Measurements from ENCODE around the gene CTBP1.

CTBP1 gene

DNA sequence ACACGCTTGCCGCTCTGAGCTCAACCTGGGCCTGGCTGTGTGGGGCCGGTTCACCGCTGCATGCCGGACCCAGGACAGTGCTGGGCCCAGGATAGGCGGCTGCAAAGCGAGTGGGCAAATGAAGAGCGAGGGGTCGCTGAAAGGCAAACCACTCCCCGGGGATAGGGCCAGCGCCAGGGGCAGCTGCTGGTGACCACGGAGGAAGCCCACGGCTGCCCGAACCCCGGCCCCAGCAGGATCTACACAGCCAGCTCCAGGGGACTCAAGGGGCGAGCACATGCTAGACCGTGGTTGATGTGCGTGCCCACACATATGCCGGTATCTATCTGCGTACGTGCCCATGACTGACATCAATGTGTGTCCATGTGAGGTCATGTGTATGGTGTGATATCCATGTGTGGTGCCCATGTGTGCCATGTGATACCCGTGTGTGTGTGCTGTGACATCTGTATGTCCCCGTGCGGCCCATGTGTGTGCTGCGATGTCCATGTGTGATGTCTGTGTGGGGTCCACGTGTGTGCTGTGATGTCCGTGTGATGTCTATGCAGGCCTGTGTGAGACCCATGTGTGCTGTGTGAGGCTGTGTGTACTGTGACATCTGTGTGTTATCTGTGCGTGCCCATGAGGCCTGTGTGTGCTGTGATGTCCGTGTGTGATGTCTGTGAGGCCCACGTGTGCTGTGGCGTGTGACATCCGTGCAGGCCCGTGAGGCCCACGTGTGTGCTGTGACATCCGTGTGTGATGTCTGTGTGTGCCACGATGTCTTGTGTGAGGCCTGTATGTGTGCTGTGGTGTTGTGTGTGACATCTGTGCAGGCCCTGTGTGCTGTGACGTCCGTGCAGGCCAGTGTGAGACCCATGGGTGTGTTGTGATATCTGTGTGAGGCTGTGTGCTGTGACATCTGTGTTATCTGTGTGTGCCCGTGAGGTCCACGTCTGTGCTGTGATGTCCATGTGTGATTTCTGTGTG lies 24.8 kb downstream of the CTBP1 start:
- no peak for DNase-seq (ENCODE audit: low read depth in 2 of 2)

DNA sequence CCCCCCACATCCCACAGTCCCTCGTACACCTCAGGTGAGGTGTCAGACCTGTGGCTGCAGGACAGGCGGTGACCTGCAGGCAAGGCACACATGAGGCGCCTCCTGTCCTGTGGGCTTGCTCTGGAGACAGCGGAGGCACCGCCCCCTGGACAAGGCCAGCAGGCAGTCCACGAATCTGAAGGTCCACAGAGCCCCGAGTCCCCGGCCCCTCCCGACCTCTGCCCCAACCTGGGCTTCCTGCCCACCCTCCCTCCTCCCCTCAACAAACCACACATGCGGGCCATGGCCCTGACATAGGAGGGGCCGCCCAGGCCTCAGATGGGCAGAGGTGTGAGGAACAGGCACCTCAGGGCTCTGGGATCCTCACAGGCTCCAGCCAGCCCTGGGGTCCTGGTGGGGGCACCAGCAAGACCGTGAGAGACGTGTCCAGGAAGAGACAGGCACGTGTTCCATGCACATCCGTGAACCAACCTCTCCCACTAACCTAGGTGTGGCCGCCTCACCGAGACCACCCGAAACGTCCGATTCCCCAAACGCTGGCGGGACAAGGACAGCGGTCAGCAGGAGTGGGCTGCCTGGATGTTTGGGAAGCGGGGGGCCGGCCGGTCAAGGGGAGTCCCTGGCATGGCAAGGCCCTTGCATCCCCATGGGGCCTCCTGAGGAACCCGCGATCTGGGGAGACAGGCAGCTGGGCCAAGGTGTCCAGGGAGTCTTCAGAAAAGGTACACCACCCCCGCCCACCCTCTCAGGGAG lies 25.8 kb downstream of the CTBP1 start:
- no peak for DNase-seq (ENCODE audit: low read depth in 2 of 2)

DNA sequence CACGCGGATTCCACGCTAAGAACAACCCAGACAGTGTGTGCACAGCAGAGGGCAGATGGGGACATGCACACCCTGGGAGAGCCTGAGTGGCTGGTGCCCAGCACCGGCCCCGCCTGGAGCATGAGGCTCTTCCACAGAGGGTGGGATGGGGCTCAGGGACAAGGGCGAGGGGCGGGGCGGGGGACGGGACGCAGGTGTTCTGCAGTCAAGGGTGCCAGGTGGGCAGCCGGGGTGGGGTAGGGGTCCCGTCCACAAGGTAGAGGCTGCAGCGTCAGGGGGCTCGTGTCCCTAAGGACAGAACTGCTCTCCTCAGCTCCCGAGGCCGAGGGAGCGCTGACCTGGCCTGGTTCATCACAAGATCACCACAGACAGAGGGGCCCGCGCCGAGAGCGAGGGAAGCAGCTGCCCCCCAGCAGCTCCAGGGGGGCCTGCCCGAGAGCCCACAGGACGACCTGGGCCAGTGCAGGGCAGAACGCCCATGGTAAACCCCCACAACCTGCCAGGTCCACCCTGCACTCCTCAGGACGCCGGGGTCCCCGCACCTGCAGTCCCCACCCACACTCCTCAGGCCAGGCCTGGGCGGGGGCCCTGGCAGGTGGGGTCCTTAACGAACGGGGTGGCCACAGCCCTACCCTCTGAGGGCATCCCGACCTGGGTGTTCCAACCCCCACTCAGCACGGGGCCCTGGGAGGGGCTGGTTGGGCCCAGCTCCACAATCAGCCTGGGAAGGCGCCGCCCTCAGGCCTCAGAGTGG lies 26.7 kb downstream of the CTBP1 start:
- no peak for DNase-seq (ENCODE audit: low read depth in 2 of 2)

DNA sequence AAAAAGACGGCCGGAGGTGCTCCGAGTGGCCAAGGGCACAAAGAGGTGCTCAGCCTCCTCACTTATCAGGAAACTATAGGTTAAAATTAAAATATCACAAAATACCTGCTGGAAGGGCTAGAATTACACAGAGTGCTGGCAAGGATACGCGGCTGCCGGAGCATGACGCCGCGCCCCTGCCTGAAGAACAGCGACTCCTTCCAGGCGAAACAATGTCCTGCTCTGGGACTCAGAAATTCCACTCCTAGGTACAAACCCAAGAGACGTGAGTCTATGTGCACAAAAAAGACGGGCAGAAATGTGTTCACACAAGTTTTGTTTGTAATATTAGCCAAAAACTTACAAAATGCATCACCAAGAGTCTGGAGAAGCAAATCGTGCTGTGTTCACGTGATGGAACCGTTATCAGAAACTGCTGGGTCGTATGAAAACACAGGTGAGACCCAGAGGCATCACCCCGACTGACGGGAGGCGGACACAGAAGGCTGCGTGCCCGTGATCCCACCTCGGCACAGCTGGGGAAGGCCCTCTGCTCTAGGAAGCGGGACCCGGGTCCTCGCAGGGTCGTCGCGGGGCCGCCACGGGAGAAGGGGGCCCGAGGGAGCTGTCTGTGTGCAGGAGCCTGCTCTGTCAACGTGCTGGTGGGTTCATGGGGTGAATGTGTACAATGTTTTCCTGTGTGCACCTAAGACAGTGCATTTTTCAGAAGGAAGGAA lies 27.6 kb downstream of the CTBP1 start:
- no peak for DNase-seq (ENCODE audit: low read depth in 2 of 2)

DNA sequence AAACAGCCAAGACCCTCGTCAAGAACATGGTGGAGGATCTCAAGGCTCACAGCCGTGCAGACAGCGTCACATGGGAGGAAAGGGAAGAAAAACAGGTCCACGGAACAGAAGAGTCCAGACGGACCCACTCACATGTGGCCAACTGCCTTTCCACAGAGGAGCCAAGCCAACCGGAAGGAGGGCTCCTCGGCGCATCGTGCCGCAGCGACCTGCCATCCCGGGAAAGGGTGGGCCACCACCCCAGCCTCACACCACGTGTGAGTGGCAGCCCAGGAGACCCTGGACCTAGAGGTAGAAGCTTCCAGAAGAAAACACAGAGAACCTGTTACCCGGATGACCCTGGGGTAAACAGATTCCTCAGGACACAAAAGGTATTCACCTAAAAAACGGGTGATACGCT lies 28.4 kb downstream of the CTBP1 start:
- DNase-seq (ENCODE audit: low read depth in 2 of 2), result no peak

DNA sequence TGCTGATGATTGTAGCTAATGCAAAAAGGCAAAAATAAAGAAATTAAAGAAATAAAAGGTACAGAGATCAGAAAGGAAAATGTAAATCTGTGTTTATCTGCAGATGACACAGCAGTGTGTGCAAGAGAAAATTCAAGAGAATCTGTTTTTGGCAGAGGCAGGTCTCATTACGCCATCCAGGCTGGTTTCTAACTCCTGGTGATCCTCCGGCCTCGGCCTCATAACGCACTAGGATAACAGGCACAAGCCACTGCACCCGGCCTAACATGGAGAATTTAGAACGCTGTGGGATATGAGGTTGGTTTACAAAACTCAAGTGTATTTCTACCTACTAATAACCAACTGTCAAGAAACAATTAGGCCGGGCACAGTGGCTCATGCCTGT lies 29.4 kb downstream of the CTBP1 start:
- DNase-seq (ENCODE audit: low read depth in 2 of 2), result no peak

DNA sequence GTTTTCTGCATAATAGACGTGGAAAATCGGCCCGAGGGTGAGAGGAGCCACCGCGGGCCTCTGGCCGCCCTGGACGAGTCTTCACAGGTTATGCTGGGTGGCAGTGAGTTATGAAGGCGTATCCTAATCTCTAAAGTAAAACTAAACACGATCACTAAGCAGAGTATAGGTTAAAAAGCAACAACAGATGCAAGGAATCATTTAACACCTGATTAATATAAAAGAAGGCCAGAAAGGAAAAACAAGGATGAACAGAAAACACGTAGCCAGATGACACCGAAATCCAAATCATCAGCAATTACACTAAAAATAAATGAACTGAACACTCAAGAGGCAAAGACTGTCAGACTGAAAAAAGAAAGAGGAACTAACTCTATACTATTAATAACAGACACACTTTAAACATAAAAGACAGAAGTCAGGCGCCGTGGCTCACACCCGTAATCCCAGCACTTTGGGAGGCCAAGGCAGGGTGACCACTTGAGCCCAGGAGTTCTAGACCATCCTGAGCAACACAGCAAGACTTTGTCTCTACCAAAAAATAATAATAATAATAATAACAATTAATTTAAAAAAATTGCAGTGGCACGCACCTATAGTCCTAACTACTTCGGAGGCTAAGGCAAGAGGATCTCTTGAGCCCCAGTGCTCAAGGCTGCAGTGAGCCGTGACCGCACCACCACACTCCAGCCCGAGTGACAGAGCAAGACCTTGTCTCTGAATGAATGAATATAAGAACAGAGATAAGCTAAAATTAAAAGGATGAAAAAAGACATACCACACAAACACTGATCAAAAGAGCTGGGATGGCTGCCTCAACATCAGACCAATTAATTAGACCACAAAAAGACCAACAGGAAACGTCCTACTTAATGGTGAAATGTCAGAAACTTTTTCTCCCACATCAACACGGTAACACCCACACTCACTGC lies 30.0 kb downstream of the CTBP1 start:
- DNase-seq (ENCODE audit: low read depth in 2 of 2), result no peak

DNA sequence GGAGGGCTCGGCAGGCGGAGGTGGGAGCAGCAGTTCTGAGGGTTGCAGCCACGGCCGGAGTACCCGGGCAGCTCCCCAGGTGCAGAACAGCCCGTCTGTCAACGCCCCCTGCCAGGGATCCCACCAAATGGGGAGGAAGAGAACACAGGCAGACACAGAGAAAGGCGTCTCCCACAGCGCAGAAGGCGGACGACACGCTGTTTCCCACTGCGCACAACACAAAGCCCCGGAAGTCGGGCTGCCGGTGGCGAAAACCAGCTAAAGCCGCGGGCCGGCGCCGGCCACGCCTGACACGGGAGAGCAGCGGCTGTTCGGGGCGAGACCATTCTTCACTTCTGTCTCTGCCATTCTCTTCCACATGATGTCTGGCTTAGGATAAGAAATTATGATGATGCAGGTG lies 31.6 kb downstream of the CTBP1 start:
- DNase-seq (ENCODE audit: low read depth in 2 of 2), result no peak

DNA sequence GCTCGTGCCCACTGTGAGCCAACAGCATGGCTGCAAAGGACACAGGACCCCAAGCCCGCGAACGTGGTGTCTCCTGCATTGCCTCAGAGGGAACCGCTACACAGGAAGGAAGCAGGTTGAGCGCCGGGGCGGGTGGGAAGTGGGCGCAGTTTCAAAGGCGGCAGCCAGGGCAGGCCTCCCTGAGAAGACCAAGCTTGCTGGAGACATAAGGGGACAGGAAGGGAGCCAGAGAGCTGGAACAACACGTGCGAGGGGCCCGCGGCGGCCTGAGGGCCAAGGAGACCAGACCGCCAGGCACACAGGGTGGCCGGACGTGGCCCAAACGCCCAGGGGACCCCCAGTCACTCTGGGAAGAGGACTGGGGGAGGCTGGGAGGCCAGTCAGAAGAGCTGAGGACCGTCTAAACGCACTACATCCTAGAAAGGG lies 32.0 kb downstream of the CTBP1 start:
- peak; percentile 41 to 53 for DNase-seq (ENCODE audit: low read depth in 2 of 2)

DNA sequence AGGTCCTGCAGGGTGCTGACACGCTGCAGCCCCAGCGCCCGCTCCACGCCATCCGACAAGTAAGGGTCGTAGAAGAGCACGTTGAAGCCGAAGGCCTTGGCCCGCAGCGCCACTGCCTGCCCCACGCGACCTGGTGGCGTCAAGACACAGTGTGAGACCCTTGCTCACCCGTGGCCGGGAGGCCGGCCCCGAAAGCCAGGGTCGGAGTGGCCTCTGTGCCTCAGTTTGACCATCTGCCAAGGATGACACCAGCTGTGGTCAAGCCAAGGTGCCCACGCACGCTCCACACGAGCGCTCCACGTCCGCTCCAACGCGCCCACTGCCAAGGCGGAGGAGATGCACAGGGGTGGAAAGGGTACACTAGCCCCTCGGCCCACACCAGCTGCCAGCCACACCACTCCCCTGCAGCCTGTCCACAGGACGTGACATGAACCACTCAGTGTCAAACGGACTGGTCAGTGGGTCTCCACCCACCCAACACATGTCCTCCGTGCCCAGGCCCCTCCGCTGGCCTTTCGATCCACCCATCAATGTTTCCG lies 32.8 kb downstream of the CTBP1 start:
- DNase-seq (ENCODE audit: low read depth in 2 of 2), result no peak

DNA sequence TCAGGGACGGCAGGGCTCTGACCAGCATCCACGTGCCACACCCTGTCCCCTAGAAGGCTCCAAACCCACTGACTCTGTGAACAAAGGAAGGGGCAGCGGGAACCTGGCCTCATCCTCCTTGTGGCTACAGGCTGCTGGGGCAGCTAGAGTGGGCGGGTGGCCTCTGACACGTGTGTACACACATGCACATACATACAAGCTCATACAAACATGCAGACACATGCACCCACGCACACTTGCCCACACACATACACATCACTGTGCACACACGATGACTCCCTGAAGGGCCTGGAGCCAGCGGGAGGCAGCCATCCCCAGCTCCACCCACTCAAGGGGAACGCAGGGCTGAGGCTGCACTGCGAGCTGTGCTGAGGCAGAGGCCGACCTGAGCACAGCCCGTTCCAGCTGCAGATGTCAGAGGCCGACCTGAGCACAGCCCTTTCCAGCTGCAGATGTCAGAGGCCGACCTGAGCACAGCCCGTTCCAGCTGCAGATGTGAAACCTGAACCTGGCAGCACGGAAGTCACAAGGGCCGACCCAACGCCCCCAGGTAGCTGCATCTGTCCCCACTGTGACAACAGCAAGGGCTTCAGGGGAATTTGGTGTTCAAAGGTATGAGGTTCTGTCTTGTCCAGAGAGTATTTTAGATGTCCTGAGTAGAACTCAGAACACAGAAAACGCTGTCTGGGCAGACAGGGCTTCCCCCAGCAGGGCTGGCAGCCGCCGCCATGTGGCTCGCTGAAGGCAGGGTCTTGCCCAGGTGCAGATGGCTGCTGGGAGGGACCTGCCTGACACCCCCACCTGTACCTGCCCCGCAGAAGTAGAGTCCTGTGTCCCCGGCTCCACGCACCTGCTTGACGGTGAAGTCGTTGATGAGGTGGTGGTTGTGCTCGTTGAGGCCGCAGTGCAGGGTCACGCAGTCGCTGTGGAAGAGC lies 33.5 kb downstream of the CTBP1 start:
- no peak for DNase-seq (ENCODE audit: low read depth in 2 of 2)

DNA sequence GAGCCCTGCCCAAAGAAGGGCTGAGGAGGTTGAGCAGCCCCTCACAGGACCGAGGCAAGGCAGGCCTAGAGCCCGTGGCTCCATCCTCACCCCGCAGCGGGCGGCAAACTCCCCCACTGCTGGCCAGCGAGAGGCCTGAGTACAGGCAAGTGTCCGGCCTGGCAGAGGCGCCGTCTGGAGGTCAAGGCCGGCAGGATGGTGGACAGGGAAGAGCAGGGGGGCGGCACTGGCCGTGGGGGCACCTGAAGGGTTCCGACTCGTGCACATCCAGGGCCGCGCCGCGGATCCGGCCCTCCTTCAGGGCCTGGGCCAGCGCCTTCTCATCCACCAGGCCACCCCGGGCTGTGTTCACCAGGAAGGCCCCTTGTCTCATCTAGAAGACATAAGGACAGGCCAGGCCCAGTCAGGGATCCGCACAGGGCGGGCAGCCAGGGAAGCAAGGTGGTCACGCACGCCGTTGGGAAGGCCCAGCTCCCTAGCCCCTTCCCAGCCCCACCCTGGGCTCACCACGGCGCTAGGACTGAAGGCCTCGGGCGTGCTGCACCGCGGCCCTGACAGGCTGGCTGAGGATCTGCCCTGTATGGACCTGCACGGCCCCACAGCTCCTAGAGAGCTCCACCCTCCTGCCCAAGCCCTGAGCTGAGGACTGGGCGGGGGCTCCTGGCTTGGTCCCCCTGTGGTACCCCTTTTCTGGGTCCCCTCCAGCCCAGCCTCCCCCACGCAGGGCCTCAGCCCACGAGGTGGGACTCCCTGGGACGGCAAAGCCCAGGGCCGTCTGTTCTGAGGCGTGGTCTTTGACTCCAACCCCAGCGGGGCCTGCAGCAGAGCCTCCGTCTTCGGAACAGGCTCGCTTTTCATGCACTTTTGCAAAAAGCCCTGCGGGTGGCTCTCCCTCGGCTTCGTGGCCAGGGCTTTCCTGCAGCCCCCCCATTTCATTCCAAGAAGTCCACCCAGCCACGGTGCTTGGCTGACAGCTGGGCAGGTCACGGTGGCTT lies 34.5 kb downstream of the CTBP1 start:
- no peak for DNase-seq (ENCODE audit: low read depth in 2 of 2)

DNA sequence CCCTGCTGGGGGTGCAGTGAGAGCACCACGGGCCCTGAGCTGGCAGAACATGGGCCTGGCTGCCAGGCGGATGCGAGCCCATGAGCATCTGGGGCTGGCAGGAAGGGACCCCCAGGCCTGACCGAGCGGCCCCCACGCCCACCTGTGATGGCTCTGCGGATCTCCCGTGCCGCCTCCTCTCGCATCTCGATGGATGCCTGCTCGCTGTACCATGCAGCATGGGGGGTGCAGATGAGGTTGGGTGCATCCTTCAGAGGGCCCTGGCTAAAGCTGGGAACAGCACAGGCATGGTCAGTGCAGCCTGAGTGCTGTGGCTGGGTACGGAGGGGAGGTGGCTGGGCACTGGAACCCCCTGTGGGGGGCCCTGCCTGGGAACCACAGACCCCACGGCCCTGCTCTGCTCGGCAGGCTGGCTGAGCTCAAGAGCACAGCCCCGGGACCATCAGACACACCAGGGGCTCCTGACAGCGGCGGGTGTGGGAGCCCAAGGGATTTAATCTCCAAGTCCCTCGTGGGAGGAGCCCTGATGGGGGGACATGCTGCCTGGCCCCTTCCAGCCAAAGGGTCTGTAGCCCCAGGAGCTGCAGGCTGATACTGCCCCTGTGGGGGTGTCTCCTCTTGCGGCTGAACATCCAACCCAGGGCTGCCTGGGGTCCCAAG lies 35.5 kb downstream of the CTBP1 start:
- no peak for DNase-seq (ENCODE audit: low read depth in 2 of 2)

DNA sequence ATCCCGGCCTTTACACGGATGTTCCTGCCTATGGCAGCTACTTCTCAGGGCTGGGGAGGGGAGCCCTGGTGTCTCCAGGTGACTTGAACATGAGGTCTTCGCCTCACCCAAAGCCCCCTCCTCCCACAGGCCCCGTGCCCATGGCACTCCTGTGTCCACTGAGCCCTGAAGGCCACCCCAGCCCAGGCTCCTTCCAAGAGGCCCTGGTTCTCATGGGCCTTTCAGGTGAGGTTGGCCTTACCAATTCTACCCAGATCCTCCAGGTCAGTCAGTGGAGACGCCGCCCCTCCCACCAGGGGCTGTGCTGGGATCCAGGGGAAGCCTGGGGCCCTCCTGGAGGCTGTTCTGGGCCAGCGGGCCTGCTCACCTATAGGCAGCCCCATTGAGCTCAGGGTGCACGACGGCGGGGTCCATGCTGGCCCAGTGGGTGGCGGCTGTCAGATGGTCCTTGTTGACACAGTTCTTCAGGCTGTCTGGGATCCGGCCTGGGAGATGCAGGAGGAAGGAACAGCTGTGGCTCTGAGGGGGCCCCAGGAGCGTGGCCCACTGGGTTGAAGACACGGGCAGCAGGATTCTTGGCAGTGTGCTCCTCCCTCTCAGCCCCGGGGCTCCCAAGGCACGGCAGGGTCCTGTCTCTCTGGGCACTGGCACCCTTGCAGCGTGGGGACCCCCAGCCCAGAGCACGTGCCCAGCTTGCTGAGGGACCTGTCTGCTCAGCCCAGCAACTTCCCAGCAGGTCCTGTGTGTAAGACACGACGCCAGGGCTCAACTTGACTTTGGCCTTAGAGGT lies 36.2 kb downstream of the CTBP1 start:
- DNase-seq (ENCODE audit: low read depth in 2 of 2), result no peak

DNA sequence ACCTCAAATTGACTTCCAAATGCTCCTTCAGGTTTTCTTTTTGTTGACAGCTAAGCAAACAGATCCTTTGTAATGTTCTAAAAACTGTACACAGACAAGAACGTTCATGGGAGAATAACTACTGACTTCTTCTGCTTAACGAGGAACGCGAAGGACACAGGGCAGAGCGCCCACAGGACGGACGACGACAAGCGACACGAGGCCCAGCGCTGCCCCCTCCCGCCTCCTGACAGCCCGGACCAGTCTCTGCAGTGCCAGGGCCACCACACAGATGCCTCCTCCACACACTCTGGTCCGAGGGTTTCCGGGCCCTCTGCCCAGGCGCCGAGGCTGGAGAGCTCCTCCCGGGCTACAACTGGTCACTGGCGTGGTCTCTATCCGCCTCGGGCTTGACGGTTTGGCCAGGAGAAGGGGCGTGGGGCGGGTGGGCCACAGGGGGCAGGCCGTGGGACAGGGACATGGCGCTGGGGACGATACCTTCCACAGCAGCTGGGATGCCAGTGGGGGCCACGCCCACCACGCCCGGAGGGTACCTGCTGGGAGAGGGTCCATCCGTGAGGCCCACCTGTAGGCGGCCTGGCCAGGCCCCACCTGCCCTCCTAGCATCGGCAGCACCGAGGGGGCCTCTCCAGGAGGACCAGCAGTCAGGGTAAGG lies 36.9 kb downstream of the CTBP1 start:
- no peak for DNase-seq (ENCODE audit: low read depth in 2 of 2)

DNA sequence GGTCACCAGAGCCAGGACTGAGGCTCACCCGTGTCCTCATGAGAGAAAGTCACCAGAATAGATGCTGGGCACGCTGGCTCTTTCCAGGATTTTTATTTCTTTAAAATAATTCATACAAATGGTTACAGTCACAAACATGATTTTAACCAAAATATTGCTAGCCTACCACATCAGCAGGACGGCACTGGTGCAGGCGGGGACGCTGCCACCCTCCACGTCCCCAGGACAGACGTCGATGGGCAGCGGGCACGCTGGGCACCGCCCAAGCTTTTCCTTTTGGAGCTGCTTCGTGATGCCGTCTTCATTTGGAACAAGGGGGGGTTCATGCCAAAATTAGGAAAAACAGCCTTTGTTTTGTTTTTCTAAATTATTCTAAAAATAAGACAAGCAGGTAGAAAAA lies 37.6 kb downstream of the CTBP1 start:
- no peak for DNase-seq (ENCODE audit: low read depth in 2 of 2)
